ENCODE results near the gene PI4KA. TPM values are rescaled to one million over a fixed set of nuclear protein-coding genes. Genes with fewer than 3 reads are reported as not detected.

Gene PI4KA
- total and polyA plus RNA-seq, 2 donors (not counting 1 experiment from before 2014, with no cell fraction given): 26.4 to 40.6 TPM

DNA sequence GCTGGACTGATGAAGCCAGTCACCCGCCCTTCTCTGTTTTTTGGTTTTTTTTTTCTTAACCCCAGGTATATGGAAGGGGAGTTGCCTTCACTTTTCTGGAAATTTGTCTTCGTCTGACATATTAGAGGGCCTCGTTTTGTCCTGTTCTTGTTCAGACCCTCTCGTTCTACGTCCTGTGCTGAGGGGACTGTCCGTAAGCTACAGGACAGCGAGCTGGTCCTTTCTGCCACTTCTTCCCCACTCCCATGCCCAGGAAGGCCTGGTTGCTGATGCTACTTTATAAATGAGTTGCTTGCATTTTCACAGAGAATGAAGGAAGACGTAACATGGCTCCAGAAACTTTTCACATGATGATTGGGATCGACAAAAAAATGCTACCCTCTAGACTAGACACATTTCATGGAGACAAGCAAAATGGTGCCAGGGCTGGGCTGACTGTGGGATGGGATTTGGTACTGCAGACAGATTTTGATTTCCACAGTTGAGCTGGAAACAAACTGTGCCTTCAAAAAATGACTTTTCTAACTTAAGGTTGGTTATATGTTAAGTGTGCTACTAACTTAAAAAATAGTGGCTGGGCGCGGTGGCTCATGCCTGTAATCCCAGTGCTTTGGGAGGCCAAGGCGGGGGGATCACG, 31.4 kb upstream of the PI4KA start:
- H3K27me3 ChIP-seq (ENCODE audit: control insufficient read depth, insufficient read depth, low read length): no peaks in the 10 kb centered on the region
- no peaks in the 10 kb centered on the region for H3K79me2 ChIP-seq (ENCODE audit: control insufficient read depth, insufficient read depth, low read length)
- DNase-seq (ENCODE audit: low read depth in 2 of 2): no peak
- no peak for TF ChIP-seq EZH2 (IDR thresholded peaks at IDR 0.05; ENCODE audit: low read length, missing control alignments)
- TF ChIP-seq, protein P1, sequence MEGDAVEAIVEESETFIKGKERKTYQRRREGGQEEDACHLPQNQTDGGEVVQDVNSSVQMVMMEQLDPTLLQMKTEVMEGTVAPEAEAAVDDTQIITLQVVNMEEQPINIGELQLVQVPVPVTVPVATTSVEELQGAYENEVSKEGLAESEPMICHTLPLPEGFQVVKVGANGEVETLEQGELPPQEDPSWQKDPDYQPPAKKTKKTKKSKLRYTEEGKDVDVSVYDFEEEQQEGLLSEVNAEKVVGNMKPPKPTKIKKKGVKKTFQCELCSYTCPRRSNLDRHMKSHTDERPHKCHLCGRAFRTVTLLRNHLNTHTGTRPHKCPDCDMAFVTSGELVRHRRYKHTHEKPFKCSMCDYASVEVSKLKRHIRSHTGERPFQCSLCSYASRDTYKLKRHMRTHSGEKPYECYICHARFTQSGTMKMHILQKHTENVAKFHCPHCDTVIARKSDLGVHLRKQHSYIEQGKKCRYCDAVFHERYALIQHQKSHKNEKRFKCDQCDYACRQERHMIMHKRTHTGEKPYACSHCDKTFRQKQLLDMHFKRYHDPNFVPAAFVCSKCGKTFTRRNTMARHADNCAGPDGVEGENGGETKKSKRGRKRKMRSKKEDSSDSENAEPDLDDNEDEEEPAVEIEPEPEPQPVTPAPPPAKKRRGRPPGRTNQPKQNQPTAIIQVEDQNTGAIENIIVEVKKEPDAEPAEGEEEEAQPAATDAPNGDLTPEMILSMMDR (conservative IDR thresholded peaks at IDR 0.05 in 1 of 2, IDR thresholded peaks at IDR 0.05 in 1 of 2; ENCODE audit: low read depth in 1 of 2, low read length in 2 of 2): no peak
- H2AFZ ChIP-seq (ENCODE audit: low read length): no peak overlapping the region
- no peaks in the 10 kb centered on the region for H4K20me1 ChIP-seq (ENCODE audit: control insufficient read depth, extremely low read depth, insufficient read depth, low read length)
- peaks cover 3% of the 10 kb centered on the region for H3K36me3 ChIP-seq (ENCODE audit: control insufficient read depth, insufficient read depth, low read length)
- no peak overlapping the region for H3K9ac ChIP-seq (ENCODE audit: insufficient read depth, low read length)
- no peaks in the 10 kb centered on the region for H3K9me3 ChIP-seq (ENCODE audit: control insufficient read depth, insufficient read depth, low read depth, low read length)
- H3K4me2 ChIP-seq (ENCODE audit: extremely low read depth, insufficient read depth, low read length): no peak overlapping the region
- H3K4me3 ChIP-seq (replicated peaks in 1 of 4; ENCODE audit: control extremely low read depth in 1 of 4, insufficient read depth in 1 of 4, low read depth in 3 of 4, low read length in 4 of 4): no peak overlapping the region
- H3K4me1 ChIP-seq (ENCODE audit: control insufficient read depth, extremely low read depth, insufficient read depth, low read length): no peaks in the 10 kb centered on the region
- H3K27ac ChIP-seq (ENCODE audit: insufficient read depth, low read length): no peak overlapping the region

DNA sequence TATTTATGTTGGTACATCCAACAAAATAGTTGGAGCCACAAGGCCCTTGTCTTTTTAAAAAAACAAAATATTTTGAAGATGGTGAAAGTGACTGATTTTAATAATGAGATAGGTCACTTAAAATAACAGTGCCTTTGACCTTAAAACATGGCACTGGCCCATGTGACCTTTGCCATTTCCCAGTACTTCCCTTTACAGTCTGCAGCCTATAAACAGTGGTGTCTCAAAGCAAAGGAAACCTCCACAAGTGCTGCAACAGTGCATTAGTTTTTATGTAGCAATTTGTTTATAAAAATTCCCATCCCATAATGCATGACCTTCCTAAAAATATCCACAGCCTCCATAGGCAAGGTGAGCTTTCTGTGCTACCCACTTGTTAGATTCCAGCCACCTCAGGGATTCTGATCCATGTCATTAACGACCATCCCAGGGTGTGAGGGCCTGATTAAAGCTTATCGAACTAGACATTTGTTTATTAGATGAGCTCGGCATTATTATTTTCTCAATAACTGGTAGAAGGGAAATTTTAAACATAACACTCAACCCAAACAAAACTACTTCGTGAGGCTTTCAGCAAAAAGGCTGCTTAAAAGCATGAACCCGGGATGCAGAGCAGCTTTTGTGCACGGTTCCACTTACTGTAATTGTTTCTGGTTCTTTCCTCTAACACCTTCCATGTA, 30.6 kb upstream of the PI4KA start:
- TF ChIP-seq EZH2 (IDR thresholded peaks at IDR 0.05; ENCODE audit: low read length, missing control alignments): no peak
- TF ChIP-seq, protein P1 (conservative IDR thresholded peaks at IDR 0.05 in 1 of 2, IDR thresholded peaks at IDR 0.05 in 1 of 2; ENCODE audit: low read depth in 1 of 2, low read length in 2 of 2): no peak
- DNase-seq (ENCODE audit: low read depth in 2 of 2): no peak
- H3K4me1 ChIP-seq (ENCODE audit: control insufficient read depth, extremely low read depth, insufficient read depth, low read length): no peaks in the 10 kb centered on the region
- H3K27ac ChIP-seq (ENCODE audit: insufficient read depth, low read length): no peak overlapping the region
- no peaks in the 10 kb centered on the region for H3K27me3 ChIP-seq (ENCODE audit: control insufficient read depth, insufficient read depth, low read length)
- H2AFZ ChIP-seq (ENCODE audit: low read length): no peak overlapping the region
- H3K9me3 ChIP-seq (ENCODE audit: control insufficient read depth, insufficient read depth, low read depth, low read length): no peaks in the 10 kb centered on the region
- no peak overlapping the region for H3K4me2 ChIP-seq (ENCODE audit: extremely low read depth, insufficient read depth, low read length)
- H3K4me3 ChIP-seq (replicated peaks in 1 of 4; ENCODE audit: control extremely low read depth in 1 of 4, insufficient read depth in 1 of 4, low read depth in 3 of 4, low read length in 4 of 4): no peak overlapping the region
- H4K20me1 ChIP-seq (ENCODE audit: control insufficient read depth, extremely low read depth, insufficient read depth, low read length): no peaks in the 10 kb centered on the region
- no peak overlapping the region for H3K9ac ChIP-seq (ENCODE audit: insufficient read depth, low read length)
- peaks cover 3% of the 10 kb centered on the region for H3K36me3 ChIP-seq (ENCODE audit: control insufficient read depth, insufficient read depth, low read length)
- H3K79me2 ChIP-seq (ENCODE audit: control insufficient read depth, insufficient read depth, low read length): no peaks in the 10 kb centered on the region

DNA sequence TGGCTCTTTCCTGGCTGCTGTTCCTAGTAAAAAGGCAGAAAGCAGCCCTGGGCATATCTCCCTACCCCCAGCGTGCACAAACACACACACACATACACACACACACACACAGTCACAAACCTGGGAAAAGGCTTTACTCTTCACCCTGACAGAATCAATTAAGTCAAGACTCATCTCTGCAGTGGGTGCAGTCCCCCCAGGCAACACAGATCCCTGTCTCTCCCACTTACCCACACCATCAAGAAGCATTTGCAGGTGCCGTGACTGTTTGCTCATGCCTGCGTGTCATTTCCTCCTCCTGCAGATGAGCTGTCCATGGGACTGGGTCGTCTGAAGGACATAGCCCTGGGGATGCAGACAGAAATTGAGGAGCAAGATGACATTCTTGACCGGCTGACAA, 28.8 kb upstream of the PI4KA start:
- H3K36me3 ChIP-seq (ENCODE audit: control insufficient read depth, insufficient read depth, low read length): peaks cover 10% of the 10 kb centered on the region
- H3K79me2 ChIP-seq (ENCODE audit: control insufficient read depth, insufficient read depth, low read length): no peaks in the 10 kb centered on the region
- H3K4me2 ChIP-seq (ENCODE audit: extremely low read depth, insufficient read depth, low read length): no peak overlapping the region
- no peak overlapping the region for H3K4me3 ChIP-seq (replicated peaks in 1 of 4; ENCODE audit: control extremely low read depth in 1 of 4, insufficient read depth in 1 of 4, low read depth in 3 of 4, low read length in 4 of 4)
- H2AFZ ChIP-seq (ENCODE audit: low read length): no peak overlapping the region
- H3K4me1 ChIP-seq (ENCODE audit: control insufficient read depth, extremely low read depth, insufficient read depth, low read length): no peaks in the 10 kb centered on the region
- H3K27ac ChIP-seq (ENCODE audit: insufficient read depth, low read length): no peak overlapping the region
- H3K9me3 ChIP-seq (ENCODE audit: control insufficient read depth, insufficient read depth, low read depth, low read length): no peaks in the 10 kb centered on the region
- H3K9ac ChIP-seq (ENCODE audit: insufficient read depth, low read length): no peak overlapping the region
- TF ChIP-seq, protein P1 (conservative IDR thresholded peaks at IDR 0.05 in 1 of 2, IDR thresholded peaks at IDR 0.05 in 1 of 2; ENCODE audit: low read depth in 1 of 2, low read length in 2 of 2): no peak
- no peak for TF ChIP-seq EZH2 (IDR thresholded peaks at IDR 0.05; ENCODE audit: low read length, missing control alignments)
- no peaks in the 10 kb centered on the region for H3K27me3 ChIP-seq (ENCODE audit: control insufficient read depth, insufficient read depth, low read length)
- no peak for DNase-seq (ENCODE audit: low read depth in 2 of 2)
- no peaks in the 10 kb centered on the region for H4K20me1 ChIP-seq (ENCODE audit: control insufficient read depth, extremely low read depth, insufficient read depth, low read length)
